Measurements from ENCODE around the gene MAST4. TPM values are rescaled to one million over a fixed set of nuclear protein-coding genes. Genes with fewer than 3 reads are reported as not detected.

MAST4 gene
- total RNA-seq, 4 donors from 2014 or later = 19.5 to 44.1 (median 24.1) TPM

DNA sequence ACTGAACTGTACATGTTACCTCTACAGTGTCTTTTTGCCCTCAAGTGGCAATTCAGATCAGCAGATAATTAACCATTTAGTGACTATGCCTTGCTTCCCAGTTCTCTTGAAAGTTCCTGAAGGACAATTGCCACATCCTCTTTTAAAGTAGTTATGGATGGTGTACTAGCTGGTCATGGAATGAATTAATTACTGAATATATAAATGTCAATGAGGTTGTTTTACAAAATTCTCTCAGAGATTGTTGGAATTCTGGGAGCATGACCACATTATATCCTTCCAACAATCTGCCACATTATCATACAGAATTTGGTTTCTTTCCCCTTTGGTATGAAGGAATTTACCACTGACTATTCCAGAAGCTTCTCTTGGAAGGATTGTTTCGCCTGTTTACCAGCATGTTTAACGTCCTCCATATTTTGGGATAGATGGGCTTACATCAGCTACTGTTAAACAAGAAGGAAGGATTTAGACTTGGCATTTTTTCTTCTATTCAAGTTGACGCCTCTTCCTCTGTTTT, 424.0 kb downstream of the MAST4 start:
- WGBS, 2 donors = 77 to 84% methylated on average over 3 of the region's 3 CpGs
- TF ChIP-seq EP300 (IDR thresholded peaks at IDR 0.05) (no peak), POLR2A (IDR thresholded peaks at IDR 0.05) (no peak)
- TF ChIP-seq, protein P1, sequence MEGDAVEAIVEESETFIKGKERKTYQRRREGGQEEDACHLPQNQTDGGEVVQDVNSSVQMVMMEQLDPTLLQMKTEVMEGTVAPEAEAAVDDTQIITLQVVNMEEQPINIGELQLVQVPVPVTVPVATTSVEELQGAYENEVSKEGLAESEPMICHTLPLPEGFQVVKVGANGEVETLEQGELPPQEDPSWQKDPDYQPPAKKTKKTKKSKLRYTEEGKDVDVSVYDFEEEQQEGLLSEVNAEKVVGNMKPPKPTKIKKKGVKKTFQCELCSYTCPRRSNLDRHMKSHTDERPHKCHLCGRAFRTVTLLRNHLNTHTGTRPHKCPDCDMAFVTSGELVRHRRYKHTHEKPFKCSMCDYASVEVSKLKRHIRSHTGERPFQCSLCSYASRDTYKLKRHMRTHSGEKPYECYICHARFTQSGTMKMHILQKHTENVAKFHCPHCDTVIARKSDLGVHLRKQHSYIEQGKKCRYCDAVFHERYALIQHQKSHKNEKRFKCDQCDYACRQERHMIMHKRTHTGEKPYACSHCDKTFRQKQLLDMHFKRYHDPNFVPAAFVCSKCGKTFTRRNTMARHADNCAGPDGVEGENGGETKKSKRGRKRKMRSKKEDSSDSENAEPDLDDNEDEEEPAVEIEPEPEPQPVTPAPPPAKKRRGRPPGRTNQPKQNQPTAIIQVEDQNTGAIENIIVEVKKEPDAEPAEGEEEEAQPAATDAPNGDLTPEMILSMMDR (IDR thresholded peaks at IDR 0.05) = no peak
- no peaks in the 10 kb centered on the region for H3K27me3 ChIP-seq

DNA sequence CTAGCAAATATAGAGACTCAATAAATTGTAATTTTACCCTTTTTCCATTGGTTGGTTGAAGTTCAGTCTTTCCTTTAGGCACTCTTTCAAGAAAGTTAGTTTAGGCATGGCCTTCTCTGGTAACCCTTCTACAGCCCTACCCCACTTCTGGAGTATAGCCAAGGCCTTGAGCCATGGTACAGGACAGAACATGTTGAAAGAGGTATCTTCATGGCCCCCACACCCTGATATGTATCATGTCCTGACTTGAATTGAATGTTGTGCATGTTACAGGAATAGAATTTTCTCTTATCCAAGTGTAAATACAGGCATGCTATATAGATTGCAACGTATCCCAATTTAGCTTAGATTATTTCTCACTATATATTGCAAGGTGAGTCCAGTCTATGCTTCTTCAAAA, 424.8 kb downstream of the MAST4 start:
- Histone ChIP-seq H3K9me3 (no peaks in the 10 kb centered on the region), H3K27ac (no peak overlapping the region), H3K27me3 (no peaks in the 10 kb centered on the region), H3K36me3 (no peaks in the 10 kb centered on the region), H3K4me3 (no peak overlapping the region), H3K4me1 (peaks cover 0 to 9% (median 2%) of the 10 kb centered on the region in 4 donors)
- 66 to 86% methylated on average over 1 of the region's 1 CpG for WGBS, 2 donors
- no peak for DNase-seq (ENCODE audit: low spot score in 2 of 2)
- TF ChIP-seq, protein P1 (IDR thresholded peaks at IDR 0.05) = no peak
- no peak for TF ChIP-seq POLR2A (IDR thresholded peaks at IDR 0.05)
- no peak for TF ChIP-seq EP300 (IDR thresholded peaks at IDR 0.05)

More for the DNA sequence above, 424.0 kb downstream of the MAST4 start:
- no peak overlapping the region for H3K4me3 ChIP-seq
- peaks cover 0 to 18% (median 2%) of the 10 kb centered on the region in 4 donors for H3K4me1 ChIP-seq
- no peak overlapping the region for H3K27ac ChIP-seq
- no peaks in the 10 kb centered on the region for H3K36me3 ChIP-seq
- no peaks in the 10 kb centered on the region for H3K9me3 ChIP-seq
- no peak for DNase-seq (ENCODE audit: low spot score in 2 of 2)

DNA sequence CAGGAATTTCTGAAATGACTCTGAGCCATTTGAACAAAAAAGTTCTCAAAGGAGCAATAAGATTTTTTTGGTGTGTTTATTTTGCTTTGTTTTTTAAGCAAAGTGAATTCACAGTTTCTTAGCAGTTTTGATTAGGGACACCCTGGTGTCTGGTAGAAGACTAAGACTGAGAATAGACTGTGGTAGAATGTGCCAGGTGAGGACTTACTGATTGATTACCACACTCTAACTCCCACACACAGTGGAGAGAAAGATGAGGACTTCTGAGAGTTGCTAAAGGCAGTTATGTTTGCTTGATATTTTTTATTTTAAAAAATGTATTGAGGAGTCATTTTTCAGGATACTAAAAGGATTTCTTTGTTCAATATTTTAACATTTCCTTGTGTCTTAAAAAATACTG, 425.3 kb downstream of the MAST4 start:
- DNase-seq (ENCODE audit: low spot score in 2 of 2) = no peak
- H3K27ac ChIP-seq = no peak overlapping the region
- H3K27me3 ChIP-seq = no peaks in the 10 kb centered on the region
- TF ChIP-seq, protein P1 (IDR thresholded peaks at IDR 0.05) = no peak
- TF ChIP-seq POLR2A (IDR thresholded peaks at IDR 0.05) (no peak), EP300 (IDR thresholded peaks at IDR 0.05) (no peak)
- H3K4me1 ChIP-seq = peaks cover 0 to 5% (median 0%) of the 10 kb centered on the region in 4 donors
- no peaks in the 10 kb centered on the region for H3K36me3 ChIP-seq
- no peak overlapping the region for H3K4me3 ChIP-seq
- no peaks in the 10 kb centered on the region for H3K9me3 ChIP-seq

DNA sequence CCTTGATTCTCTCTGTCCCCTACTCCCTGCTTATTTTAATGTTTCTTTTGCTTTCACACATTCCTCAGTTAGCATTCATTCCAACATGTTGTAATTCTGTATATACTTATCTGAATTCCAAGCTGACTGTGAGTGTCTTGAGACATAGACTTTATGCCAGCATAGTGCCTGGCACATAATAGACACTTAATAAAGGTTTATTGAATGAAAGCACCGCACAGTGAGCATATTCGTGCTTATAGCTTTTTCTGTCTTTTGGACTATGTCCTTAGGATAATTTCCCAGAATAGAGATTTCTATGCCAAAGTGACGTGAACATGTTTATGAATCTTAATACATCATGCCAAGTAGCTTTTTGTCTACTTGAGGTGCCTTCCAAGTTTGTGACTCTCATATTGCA, 425.8 kb downstream of the MAST4 start:
- no peak for DNase-seq (ENCODE audit: low spot score in 2 of 2)
- H3K4me3 ChIP-seq = no peak overlapping the region
- no peaks in the 10 kb centered on the region for H3K27me3 ChIP-seq
- H3K27ac ChIP-seq = no peak overlapping the region
- TF ChIP-seq POLR2A (IDR thresholded peaks at IDR 0.05) (no peak), EP300 (IDR thresholded peaks at IDR 0.05) (no peak)
- TF ChIP-seq, protein P1 (IDR thresholded peaks at IDR 0.05) = no peak
- H3K36me3 ChIP-seq = no peaks in the 10 kb centered on the region
- H3K9me3 ChIP-seq = no peaks in the 10 kb centered on the region
- peaks cover 0 to 5% (median 0%) of the 10 kb centered on the region in 4 donors for H3K4me1 ChIP-seq
- WGBS, 2 donors = 75 to 87% methylated on average over 3 of the region's 3 CpGs

DNA sequence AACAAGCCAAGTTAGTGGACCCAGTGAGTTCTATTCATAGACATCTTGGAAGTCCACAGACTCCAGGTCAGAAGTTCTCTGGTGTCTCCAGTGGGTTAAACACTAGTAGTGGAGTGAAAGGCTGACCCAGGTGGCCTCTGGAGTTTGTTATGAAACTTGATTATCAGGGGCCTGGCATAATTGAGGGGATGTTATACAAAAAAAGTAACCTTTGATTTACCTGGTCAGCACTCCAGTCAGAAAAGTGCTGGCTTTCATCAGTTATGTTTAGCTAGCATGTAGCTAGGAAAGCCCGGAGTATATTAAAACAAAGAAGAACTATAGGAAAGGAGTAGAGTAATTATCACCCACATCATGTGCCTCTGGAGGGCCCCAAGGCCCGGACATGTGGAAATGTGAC, 429.3 kb downstream of the MAST4 start:
- 55 to 78% methylated on average over 2 of the region's 2 CpGs for WGBS, 2 donors
- TF ChIP-seq POLR2A (IDR thresholded peaks at IDR 0.05) (no peak), EP300 (IDR thresholded peaks at IDR 0.05) (no peak)
- TF ChIP-seq, protein P1 (IDR thresholded peaks at IDR 0.05) = no peak
- Histone ChIP-seq H3K9me3 (no peaks in the 10 kb centered on the region), H3K27me3 (no peaks in the 10 kb centered on the region), H3K4me3 (no peak overlapping the region), H3K36me3 (no peaks in the 10 kb centered on the region), H3K4me1 (peaks cover 0 to 10% (median 3%) of the 10 kb centered on the region in 4 donors), H3K27ac (no peak overlapping the region)
- DNase-seq (ENCODE audit: low spot score in 2 of 2) = no peak

Measured in tibial nerve (tissue), 4 donors.